H1 (cell line): ENCODE measurements around the gene CALML5. TPM values are rescaled to one million over a fixed set of nuclear protein-coding genes. Genes with fewer than 3 reads are reported as not detected.

Source experiments
- CTCF ChIA-PET: fragments of 300-600 bp; sonication (Branson Sonifier 250); formaldehyde crosslinking; loops from one replicate; lab custom pipeline; 2021; ENCODE audit not compliant: partially characterized antibody; lab: Charles Lee
- POLR2A ChIA-PET: fragments of 300-600 bp; sonication (Branson Sonifier 250); formaldehyde crosslinking; loops from one replicate; lab custom pipeline; 2021; ENCODE audit warnings: inconsistent platforms; ENCODE audit not compliant: partially characterized antibody; lab: Charles Lee
- DNase-seq, 2 experiments: peaks; one replicate each; pipeline versions ENCODE4 v3.0.0 to v3.0.0-alpha.2; 2010 to 2022; ENCODE audit warnings: low spot score in 2 of 2, low read depth in 1 of 2, mixed read lengths in 1 of 2
- FAIRE-seq: peaks from 2 replicates; lab custom pipeline; 2011; peaks lifted over from hg19 to GRCh38; lab: Jason Lieb, UNC
- H2AFZ ChIP-seq: 2 replicates; pipeline ENCODE4 v1.8.1; 2012; ENCODE audit warnings: low read length, inconsistent platforms
- H2AK5ac ChIP-seq: 2 replicates; pipeline ENCODE4 v1.6.1; 2013; ENCODE audit warnings: low read depth, low read length
- H2BK120ac ChIP-seq: replicated peaks from 2 replicates; pipeline ENCODE3; 2013; ENCODE audit warnings: low read depth, low read length, inconsistent platforms
- H2BK12ac ChIP-seq: 2 replicates; pipeline ENCODE4 v1.6.1; 2013; ENCODE audit warnings: low read depth, low read length
- H2BK15ac ChIP-seq: 2 replicates; pipeline ENCODE4 v1.6.1; 2013; ENCODE audit warnings: low read length
- H2BK20ac ChIP-seq: 2 replicates; pipeline ENCODE4 v1.6.1; 2013; ENCODE audit warnings: low read length
- H2BK5ac ChIP-seq: 2 replicates; pipeline ENCODE4 v1.6.1; 2013; ENCODE audit warnings: low read depth, low read length
- H3K14ac ChIP-seq: 2 replicates; pipeline ENCODE4 v1.6.1; 2013; ENCODE audit warnings: inconsistent platforms; ENCODE audit not compliant: insufficient read length
- H3K18ac ChIP-seq: 2 replicates; pipeline ENCODE4 v1.6.1; 2013; ENCODE audit warnings: low read length; ENCODE audit errors: extremely low read depth
- H3K23ac ChIP-seq: 2 replicates; pipeline ENCODE4 v1.6.1; 2013; ENCODE audit warnings: inconsistent platforms; ENCODE audit not compliant: insufficient read length
- H3K23me2 ChIP-seq: 2 replicates; pipeline ENCODE4 v1.6.1; 2013; ENCODE audit warnings: low read depth, low read length
- H3K27ac ChIP-seq: 2 replicates; pipeline ENCODE4 v1.6.1; 2011; ENCODE audit warnings: low read depth, low read length, inconsistent platforms
- H3K27me3 ChIP-seq, 4 experiments: replicated peaks in 1 of 4; 1 replicate in 1 of 4; 2 replicates in 3 of 4; pipeline versions ENCODE4 v1.6.1 to v1.8.1; 2011 to 2013; ENCODE audit warnings: low read length in 3 of 4, mild to moderate bottlenecking in 3 of 4, inconsistent platforms in 2 of 4, mixed read lengths in 2 of 4, moderate library complexity in 1 of 4; ENCODE audit not compliant: control insufficient read depth in 3 of 4, insufficient read depth in 3 of 4; ENCODE audit errors: extremely low read depth in 1 of 4
- H3K36me3 ChIP-seq, 4 experiments: 2 replicates each; pipeline versions ENCODE4 v1.6.1 to v1.8.1; 2011 to 2013; ENCODE audit warnings: mild to moderate bottlenecking in 4 of 4, low read length in 3 of 4, moderate library complexity in 2 of 4, control low read depth in 1 of 4, inconsistent platforms in 1 of 4; ENCODE audit not compliant: insufficient read depth in 4 of 4, control insufficient read depth in 2 of 4
- H3K4ac ChIP-seq: replicated peaks from 2 replicates; pipeline ENCODE3; 2013; ENCODE audit warnings: low read length, low read depth, mixed read lengths, inconsistent platforms; ENCODE audit not compliant: insufficient read length
- H3K4me1 ChIP-seq, 4 experiments: replicated peaks in 1 of 4; 1 replicate in 1 of 4; 2 replicates in 3 of 4; pipeline versions ENCODE4 v1.6.1 to v1.8.1; 2011 to 2013; ENCODE audit warnings: low read length in 3 of 4, inconsistent platforms in 2 of 4, mixed read lengths in 1 of 4; ENCODE audit not compliant: insufficient read depth in 4 of 4, control insufficient read depth in 3 of 4
- H3K4me2 ChIP-seq, 2 experiments: 2 replicates each; pipeline versions ENCODE4 v1.6.1 to v1.8.1; 2011 to 2013; ENCODE audit warnings: low read depth in 2 of 2, low read length in 2 of 2, control low read depth in 1 of 2, inconsistent platforms in 1 of 2, mild to moderate bottlenecking in 1 of 2; ENCODE audit not compliant: insufficient read depth in 1 of 2
- H3K4me3 ChIP-seq, 4 experiments: fragments of 200-600, 300-600 bp in 1 of 4; sonication (generic), shearing (Covaris generic), sonication (Bioruptor Twin) in 1 of 4; 2 replicates each; pipeline versions ENCODE4 v1.5.1 to v1.8.1; 2011 to 2016; ENCODE audit warnings: low read length in 4 of 4, low read depth in 3 of 4, control low read depth in 2 of 4, inconsistent platforms in 2 of 4, mild to moderate bottlenecking in 2 of 4, mixed read lengths in 1 of 4, moderate library complexity in 1 of 4; ENCODE audit not compliant: insufficient read depth in 2 of 4; ENCODE audit errors: extremely low read depth in 1 of 4
- H3K56ac ChIP-seq: replicated peaks from 2 replicates; pipeline ENCODE3; 2013; ENCODE audit warnings: low read depth, mild to moderate bottlenecking, mixed read lengths, low read length, inconsistent platforms; ENCODE audit not compliant: insufficient read length
- H3K79me1 ChIP-seq: 2 replicates; pipeline ENCODE4 v1.6.1; 2013; ENCODE audit warnings: low read depth, low read length, control low read depth
- H3K79me2 ChIP-seq, 2 experiments: 2 replicates each; pipeline versions ENCODE4 v1.6.1 to v1.8.1; 2012 to 2013; ENCODE audit warnings: low read length in 2 of 2, mild to moderate bottlenecking in 2 of 2, inconsistent platforms in 1 of 2; ENCODE audit not compliant: insufficient read depth in 2 of 2, control insufficient read depth in 1 of 2
- H3K9ac ChIP-seq, 4 experiments: replicated peaks in 1 of 4; 1 replicate in 1 of 4; 2 replicates in 3 of 4; pipeline versions ENCODE4 v1.6.1 to v1.8.1; 2011 to 2013; ENCODE audit warnings: low read depth in 3 of 4, low read length in 3 of 4, control low read depth in 2 of 4, mild to moderate bottlenecking in 2 of 4, moderate library complexity in 2 of 4, inconsistent platforms in 1 of 4; ENCODE audit errors: extremely low read depth in 1 of 4
- H3K9me3 ChIP-seq, 2 experiments: 2 replicates each; pipeline versions ENCODE4 v1.6.1 to v1.8.1; 2012 to 2013; ENCODE audit warnings: mild to moderate bottlenecking in 2 of 2, moderate library complexity in 2 of 2, control low read depth in 1 of 2, inconsistent platforms in 1 of 2, low read depth in 1 of 2, low read length in 1 of 2, mixed read lengths in 1 of 2; ENCODE audit not compliant: insufficient read depth in 2 of 2
- H4K20me1 ChIP-seq, 2 experiments: replicated peaks in 1 of 2; 2 replicates each; pipeline versions ENCODE3 to v1.8.1; 2011 to 2013; ENCODE audit warnings: inconsistent platforms in 2 of 2, low read length in 2 of 2, mild to moderate bottlenecking in 1 of 2; ENCODE audit not compliant: insufficient read depth in 2 of 2, control insufficient read depth in 1 of 2
- H4K5ac ChIP-seq: 2 replicates; pipeline ENCODE4 v1.6.1; 2013; ENCODE audit warnings: low read length, low read depth, mixed read lengths, inconsistent platforms; ENCODE audit not compliant: insufficient read length
- H4K8ac ChIP-seq: 2 replicates; pipeline ENCODE4 v1.8.0; 2013; ENCODE audit warnings: mild to moderate bottlenecking, moderate library complexity, low read length, inconsistent platforms; ENCODE audit not compliant: insufficient read depth; ENCODE audit errors: extremely low read depth
- H4K91ac ChIP-seq: replicated peaks from 2 replicates; pipeline ENCODE3; 2013; ENCODE audit warnings: low read length, mixed read lengths, inconsistent platforms; ENCODE audit not compliant: insufficient read length
- SIRT6 ChIP-seq: IDR thresholded peaks from one replicate; pipeline ENCODE4 v1.7.1; 2012; ENCODE audit warnings: low read length, inconsistent platforms
- SP4 ChIP-seq: IDR thresholded peaks from 2 replicates; pipeline ENCODE4 v1.6.1; 2012; ENCODE audit warnings: low read length, inconsistent platforms
- WGBS, 2 experiments: shearing (Covaris generic) in 1 of 2; methylation state at CpG; one replicate each; pipeline versions ENCODE4 v1.1.6 to v1.1.7; 2013 to 2015; ENCODE audit warnings: low lambda C conversion rate in 2 of 2, mixed read lengths in 2 of 2, inconsistent platforms in 1 of 2, low coverage in 1 of 2, missing lambda C conversion rate in 1 of 2; ENCODE audit not compliant: insufficient replicate concordance in 2 of 2, insufficient coverage in 1 of 2, insufficient read length in 1 of 2; ENCODE audit errors: extremely low coverage in 1 of 2, missing lambda C conversion rate in 1 of 2; 5-methylcytosine and 5-hydroxymethylcytosine counted together
- polyA plus RNA-seq, 7 experiments: library from polyadenylated mRNA; depleted of rRNA in 3 of 7; stranded (reverse) in 5 of 7; unstranded in 2 of 7; fragments of >200 nt in 5 of 7; fragments of 200-250 nt in 2 of 7; gene quantifications; 1 replicate in 5 of 7; 2 replicates in 1 of 7; 4 replicates in 1 of 7; pipeline versions ENCODE4 v1.2.1 to v1.2.3, GENCODE V29; 2011 to 2013; ENCODE audit warnings: missing spikeins in 2 of 7, mixed read lengths in 2 of 7
- total RNA-seq: library from RNA; stranded (reverse); fragmentation: NEBNext Ultra II Directional; extraction: Animal tissue kit (Norgen Biotek cat#: 25700); gene quantifications from 2 replicates; pipeline ENCODE4 v1.2.1, GENCODE V29; 2021

Gene CALML5
- total and polyA plus RNA-seq, 2 of the 8 experiments (the other 6 are each of a cell fraction or from before 2014, with no cell fraction given): not detected

DNA sequence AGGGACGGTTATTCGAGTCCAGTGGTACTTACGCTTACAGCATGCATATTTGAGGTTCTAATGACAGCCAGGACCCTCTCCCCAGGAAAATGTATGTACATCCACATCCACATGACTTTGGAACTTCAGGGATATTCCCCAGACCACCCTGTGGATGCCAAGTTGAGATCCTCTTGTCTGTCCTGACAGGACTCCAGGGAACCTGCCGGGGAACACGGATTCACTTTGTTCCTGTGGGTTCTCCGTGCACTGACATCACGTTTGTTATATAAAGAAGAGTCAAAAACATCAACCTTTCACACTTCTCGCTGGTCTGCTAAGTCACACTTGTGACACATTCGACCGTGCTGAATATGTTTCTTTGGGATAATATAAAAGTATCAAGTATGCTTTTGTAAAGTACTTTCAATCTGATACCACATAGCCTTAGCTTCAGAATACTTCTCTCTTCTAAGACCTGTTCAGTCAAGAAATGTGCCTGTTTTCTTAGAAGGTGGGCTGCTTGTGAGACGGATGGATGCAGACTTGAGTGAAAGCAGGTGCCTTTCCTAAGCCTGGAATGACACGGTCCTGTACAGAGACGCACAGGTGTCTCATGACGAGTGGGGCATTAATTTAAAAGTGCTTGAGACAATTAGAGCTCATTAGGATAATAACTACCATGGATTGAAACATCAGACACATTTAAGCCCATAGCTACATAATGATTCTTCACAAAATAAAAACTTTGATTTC, 38.7 kb downstream of the CALML5 start:
- Histone ChIP-seq H3K56ac (no peak overlapping the region), H2BK12ac (no peak overlapping the region), H3K9me3 (no peaks in the 10 kb centered on the region), H4K5ac (no peak overlapping the region), H3K23ac (no peak overlapping the region), H3K79me2 (no peaks in the 10 kb centered on the region), H4K91ac (no peak overlapping the region), H3K4me2 (no peak overlapping the region), H3K36me3 (peaks cover 6 to 49% (median 39%) of the 10 kb centered on the region in 4 experiments), H2BK20ac (no peak overlapping the region), H4K20me1 (peaks cover 0 to 2% of the 10 kb centered on the region in 2 experiments), H3K18ac (no peak overlapping the region), H3K4me1 (peaks cover 0 to 4% (median 3%) of the 10 kb centered on the region in 4 experiments; a peak in 2 of 7 replicates), H2AFZ (no peak overlapping the region), H3K9ac (no peak overlapping the region), H2AK5ac (no peak overlapping the region), H3K14ac (no peak overlapping the region), H3K27me3 (no peaks in the 10 kb centered on the region), H3K27ac (no peak overlapping the region), H2BK120ac (no peak overlapping the region), H2BK5ac (no peak overlapping the region), H3K23me2 (peaks cover 3% of the 10 kb centered on the region; the same call in 1 of the 2 replicates), H2BK15ac (no peak overlapping the region; the same call in 1 of the 2 replicates), H3K4me3 (no peak overlapping the region), H4K8ac (no peak overlapping the region), H3K4ac (no peak overlapping the region), H3K79me1 (no peaks in the 10 kb centered on the region)
- ChIA-PET CTCF (interaction anchor here (0.9 to 4.7 kb wide), 9 partner anchors 13 to 169 kb away, joined by 3 to 25 read pairs (median 5); no protein-coding TSS in a partner anchor), POLR2A (interaction anchor here (0.9 to 4.6 kb wide), 6 partner anchors 13 to 96 kb away, joined by 3 to 44 read pairs (median 5); partner anchors contain the start of gene CALML3)
- no peak for DNase-seq
- FAIRE-seq: no peak
- WGBS, 2 experiments: 93% methylated on average over 14 of the region's 14 CpGs; no CpG with 5 or more reads in 1 of the 2 experiments
- TF ChIP-seq SP4 (no peak), SIRT6 (no peak)
